Testis (tissue), 3 donors: Measurements from ENCODE around the gene CRHR2. TPM values are rescaled to one million over a fixed set of nuclear protein-coding genes. Genes with fewer than 3 reads are reported as not detected.

Experiments used
- DNase-seq: peaks from one replicate; pipeline ENCODE4 v3.0.0-alpha.2; 2019
- H3K27ac ChIP-seq, 2 donors: fragments of 200-600 bp; sonication (generic); one replicate each; pipeline ENCODE4 v1.5.1; 2019
- H3K27me3 ChIP-seq: fragments of 200-600 bp; sonication (generic); one replicate; pipeline ENCODE4 v1.5.1; 2019
- H3K36me3 ChIP-seq: fragments of 200-600 bp; sonication (generic); one replicate; pipeline ENCODE4 v1.5.1; 2017; ENCODE audit warnings: low read depth; ENCODE audit errors: missing control alignments
- H3K4me1 ChIP-seq: fragments of 200-600 bp; sonication (generic); one replicate; pipeline ENCODE4 v1.5.1; 2019
- H3K4me3 ChIP-seq, 2 donors: fragments of 200-600 bp; sonication (generic); one replicate each; pipeline ENCODE4 v1.5.1; 2017 to 2019
- H3K9me3 ChIP-seq: fragments of 200-600 bp; sonication (generic); one replicate; pipeline ENCODE4 v1.5.1; 2017
- POLR2A ChIP-seq: fragments of 450-650 bp; IDR thresholded peaks from one replicate; pipeline ENCODE4 v1.6.1; 2017; ENCODE audit warnings: antibody characterized with exemption, mild to moderate bottlenecking, moderate library complexity
- WGBS, 2 donors: methylation state at CpG; one replicate each; pipeline ENCODE4 v1.1.5; 2018; 5-methylcytosine and 5-hydroxymethylcytosine counted together
- intact Hi-C: fragments of 100-400 bp; cut with DNase I; formaldehyde crosslinking; loops from one replicate; pipeline ENCODE4 v1.15.1; 2023; ENCODE audit warnings: low total_unique reads
- polyA plus RNA-seq: library from polyadenylated mRNA; stranded (reverse); fragments of 350-450 nt; fragmentation: Illumina TruSeq; extraction: RNeasy Lipid Tissue Mini Kit (QIAGEN cat#74804); gene quantifications from one replicate; pipeline ENCODE4 v1.2.3, GENCODE V29; 2014; ENCODE audit warnings: low read depth, low replicate concordance; ENCODE audit not compliant: insufficient read depth
- total RNA-seq, 2 donors: library from RNA; depleted of rRNA; stranded (reverse); fragments of >200 nt; gene quantifications; one replicate each; pipeline ENCODE4 v1.2.3, GENCODE V29; 2016
- TF ChIP-seq, protein P1 (sequence below), 3 experiments: fragments of 450-650 bp in 2 of 3; fragments of 200-600 bp in 1 of 3; sonication (generic) in 1 of 3; IDR thresholded peaks; one replicate each; pipeline ENCODE4 v1.5.1; 2016 to 2019; ENCODE audit warnings: antibody characterized with exemption in 3 of 3, mild to moderate bottlenecking in 2 of 3, moderate library complexity in 1 of 3

CRHR2 gene
- total and polyA plus RNA-seq, 3 donors from 2014 or later, result 0.50 to 1.3 (median 1.2) TPM

DNA sequence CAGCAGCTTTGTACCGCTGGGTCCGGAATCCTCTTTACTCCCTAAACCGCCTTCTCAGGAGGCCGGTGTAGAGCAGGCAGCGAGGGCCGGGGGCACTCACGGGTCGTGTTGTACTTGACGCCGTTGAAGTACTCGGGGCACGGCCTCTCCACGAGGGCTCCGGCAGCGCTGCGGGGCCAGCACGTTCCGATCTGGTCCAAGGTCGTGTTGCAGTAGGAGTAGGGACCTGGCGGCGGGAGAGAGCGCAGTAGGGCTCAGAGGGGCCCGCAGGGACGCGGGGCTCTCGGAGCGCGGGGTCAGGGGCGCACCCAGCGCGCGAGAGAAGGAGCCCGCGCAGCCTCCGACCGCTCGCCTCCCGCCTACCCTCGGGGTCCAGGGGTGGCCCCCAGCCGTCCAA lies 443 bp downstream of the CRHR2 start:
- H3K27me3 ChIP-seq, result no peaks in the 10 kb centered on the region
- DNase-seq, result peak; percentile 21
- no peaks in the 10 kb centered on the region for H3K9me3 ChIP-seq
- H3K27ac ChIP-seq, result no peak overlapping the region
- TF ChIP-seq POLR2A, result no peak
- TF ChIP-seq, protein P1, sequence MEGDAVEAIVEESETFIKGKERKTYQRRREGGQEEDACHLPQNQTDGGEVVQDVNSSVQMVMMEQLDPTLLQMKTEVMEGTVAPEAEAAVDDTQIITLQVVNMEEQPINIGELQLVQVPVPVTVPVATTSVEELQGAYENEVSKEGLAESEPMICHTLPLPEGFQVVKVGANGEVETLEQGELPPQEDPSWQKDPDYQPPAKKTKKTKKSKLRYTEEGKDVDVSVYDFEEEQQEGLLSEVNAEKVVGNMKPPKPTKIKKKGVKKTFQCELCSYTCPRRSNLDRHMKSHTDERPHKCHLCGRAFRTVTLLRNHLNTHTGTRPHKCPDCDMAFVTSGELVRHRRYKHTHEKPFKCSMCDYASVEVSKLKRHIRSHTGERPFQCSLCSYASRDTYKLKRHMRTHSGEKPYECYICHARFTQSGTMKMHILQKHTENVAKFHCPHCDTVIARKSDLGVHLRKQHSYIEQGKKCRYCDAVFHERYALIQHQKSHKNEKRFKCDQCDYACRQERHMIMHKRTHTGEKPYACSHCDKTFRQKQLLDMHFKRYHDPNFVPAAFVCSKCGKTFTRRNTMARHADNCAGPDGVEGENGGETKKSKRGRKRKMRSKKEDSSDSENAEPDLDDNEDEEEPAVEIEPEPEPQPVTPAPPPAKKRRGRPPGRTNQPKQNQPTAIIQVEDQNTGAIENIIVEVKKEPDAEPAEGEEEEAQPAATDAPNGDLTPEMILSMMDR (IDR thresholded peaks at IDR 0.05), result no peak
- H3K4me3 ChIP-seq, result peak overlapping the region; percentile 40 to 51
- H3K4me1 ChIP-seq, result peaks cover 10% of the 10 kb centered on the region
- intact Hi-C loops, result loop anchor here (10.0 kb wide), 1 partner anchor 63 kb away; no protein-coding TSS in a partner anchor
- 0% methylated on average over 1 to 29 of the region's 40 CpGs for WGBS, 2 donors
- H3K36me3 ChIP-seq, result no peaks in the 10 kb centered on the region

DNA sequence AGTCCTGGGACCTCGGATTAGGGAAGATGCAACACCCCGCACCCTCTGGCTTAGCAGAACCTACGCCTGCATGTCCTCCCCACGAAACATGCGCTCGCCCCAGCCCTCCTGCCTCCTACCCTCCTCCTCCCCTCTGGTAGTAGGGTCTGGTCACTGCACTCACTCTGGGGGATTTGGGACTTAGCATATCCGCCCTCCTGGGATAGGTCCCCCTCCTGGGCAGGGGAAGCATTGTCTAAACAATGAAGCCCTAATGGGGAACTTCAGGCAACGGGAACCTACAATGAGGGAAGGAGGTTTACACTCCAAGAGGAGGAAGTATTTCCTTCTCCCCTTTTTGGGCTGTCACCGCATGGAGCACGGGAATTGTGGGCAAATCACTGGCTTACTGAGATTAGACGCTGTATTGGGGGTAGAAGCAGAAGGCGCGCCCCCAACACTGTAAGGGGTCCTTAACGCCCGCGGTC lies 892 bp downstream of the CRHR2 start:
- H3K27me3 ChIP-seq, result no peaks in the 10 kb centered on the region
- peaks cover 10% of the 10 kb centered on the region for H3K4me1 ChIP-seq
- WGBS, 2 donors, result 14% methylated on average over 12 to 16 of the region's 16 CpGs
- no peaks in the 10 kb centered on the region for H3K36me3 ChIP-seq
- no peak for DNase-seq
- no peak overlapping the region for H3K27ac ChIP-seq
- intact Hi-C loops, result loop anchor here (10.0 kb wide), 1 partner anchor 63 kb away; no protein-coding TSS in a partner anchor
- no peaks in the 10 kb centered on the region for H3K9me3 ChIP-seq
- no peak for TF ChIP-seq POLR2A
- TF ChIP-seq, protein P1 (IDR thresholded peaks at IDR 0.05), result no peak
- peak overlapping the region in 1 of 2 donors; percentile 51 for H3K4me3 ChIP-seq

DNA sequence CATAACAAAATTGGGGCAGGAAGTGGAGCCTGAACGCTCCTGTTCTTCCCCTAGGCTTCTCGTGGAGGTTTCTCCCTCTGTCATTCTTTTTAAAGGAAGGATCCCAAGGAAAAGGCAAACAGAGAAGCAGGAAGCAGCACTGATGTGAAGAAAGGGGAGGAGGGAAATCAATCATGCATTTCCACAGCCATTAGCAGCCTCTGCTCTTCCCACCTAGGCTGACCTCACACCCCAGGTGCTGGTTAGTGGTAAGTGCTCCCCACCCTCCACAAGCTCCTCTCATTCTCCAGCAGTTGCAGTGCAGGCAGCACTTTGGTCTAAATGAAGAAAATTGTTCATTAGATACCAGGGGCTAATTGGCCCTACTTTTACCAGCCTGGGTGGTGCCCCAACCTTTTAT lies 2.6 kb downstream of the CRHR2 start:
- WGBS, 2 donors, result 30 to 37% methylated on average over 2 of the region's 2 CpGs
- intact Hi-C loops, result loop anchor here (10.0 kb wide), 1 partner anchor 65 kb away; no protein-coding TSS in a partner anchor
- Histone ChIP-seq H3K27me3 (no peaks in the 10 kb centered on the region), H3K4me1 (peaks cover 10% of the 10 kb centered on the region), H3K27ac (no peak overlapping the region), H3K9me3 (no peaks in the 10 kb centered on the region), H3K36me3 (no peaks in the 10 kb centered on the region), H3K4me3 (no peak overlapping the region)
- no peak for DNase-seq
- TF ChIP-seq, protein P1 (IDR thresholded peaks at IDR 0.05), result no peak
- TF ChIP-seq POLR2A, result no peak

DNA sequence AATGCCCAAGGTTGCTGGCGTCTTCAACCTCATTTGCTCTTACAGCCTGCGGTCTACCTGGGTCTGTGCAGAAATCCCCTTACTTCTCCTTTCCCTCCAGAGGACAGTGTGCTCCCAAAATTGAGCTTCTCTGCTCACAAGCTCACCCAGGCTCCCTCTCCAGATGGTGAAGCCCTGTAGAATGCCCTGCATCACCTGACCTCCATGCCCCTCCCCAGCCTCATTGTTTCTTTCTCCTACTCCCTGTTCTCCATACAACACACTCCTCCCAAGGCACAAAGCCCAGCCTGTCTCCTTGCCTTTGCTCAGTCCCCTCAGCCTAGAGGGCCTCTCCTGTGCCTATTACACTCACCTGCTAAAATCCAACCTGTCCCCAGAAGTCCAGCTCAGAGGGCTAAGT lies 3.5 kb downstream of the CRHR2 start:
- intact Hi-C loops, result no loop called here
- 93 to 97% methylated on average over 2 of the region's 2 CpGs for WGBS, 2 donors
- TF ChIP-seq POLR2A, result no peak
- TF ChIP-seq, protein P1 (IDR thresholded peaks at IDR 0.05), result no peak

DNA sequence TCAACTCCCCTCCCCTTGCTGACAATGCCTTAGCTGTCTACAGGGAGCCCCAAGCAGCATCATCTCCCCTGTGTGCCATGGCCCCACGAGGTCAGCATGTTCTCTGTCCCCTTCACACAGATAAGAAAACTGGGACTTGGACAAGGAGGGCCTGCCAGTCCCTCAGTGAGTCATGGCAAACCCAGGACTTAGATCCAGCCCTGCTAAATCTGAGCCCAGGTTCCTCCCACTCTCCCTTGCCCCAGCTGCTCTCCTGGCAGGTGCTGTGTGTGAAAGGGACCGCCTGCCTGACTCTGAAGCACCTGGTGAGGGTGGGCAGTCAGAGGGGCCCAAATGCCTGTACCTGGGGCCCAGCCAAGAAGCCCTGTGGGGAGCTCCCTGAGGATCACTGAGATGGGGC lies 7.4 kb downstream of the CRHR2 start:
- H3K27ac ChIP-seq, result no peak overlapping the region
- intact Hi-C loops, result no loop called here
- H3K9me3 ChIP-seq, result no peaks in the 10 kb centered on the region
- H3K36me3 ChIP-seq, result no peaks in the 10 kb centered on the region
- H3K27me3 ChIP-seq, result no peaks in the 10 kb centered on the region
- TF ChIP-seq POLR2A, result no peak
- TF ChIP-seq, protein P1 (IDR thresholded peaks at IDR 0.05), result no peak
- H3K4me1 ChIP-seq, result no peaks in the 10 kb centered on the region
- no peak for DNase-seq
- H3K4me3 ChIP-seq, result no peak overlapping the region
- 14 to 31% methylated on average over 1 to 2 of the region's 2 CpGs for WGBS, 2 donors

More for the DNA sequence above, 3.5 kb downstream of the CRHR2 start:
- no peaks in the 10 kb centered on the region for H3K36me3 ChIP-seq
- H3K27ac ChIP-seq, result no peak overlapping the region
- H3K4me3 ChIP-seq, result no peak overlapping the region
- no peak for DNase-seq
- H3K4me1 ChIP-seq, result peaks cover 10% of the 10 kb centered on the region
- H3K27me3 ChIP-seq, result no peaks in the 10 kb centered on the region
- H3K9me3 ChIP-seq, result no peaks in the 10 kb centered on the region
